Aorta (tissue), 5 donors: ENCODE measurements around the gene URI1. TPM values are rescaled to one million over a fixed set of nuclear protein-coding genes. Genes with fewer than 3 reads are reported as not detected.

Experiments
- ATAC-seq: fragments of 200-7000 bp; cut with Tn5 transposase; one replicate; pipeline ENCODE4 v1.9.1; 2022; ENCODE audit warnings: moderate library complexity; ENCODE audit not compliant: low FRiP score
- DNase-seq, 2 donors: peaks; one replicate each; pipeline ENCODE4 v3.0.0-alpha.2; 2020
- H3K27ac ChIP-seq, 2 donors: one replicate each; pipeline ENCODE4 v1.5.1; 2013; ENCODE audit warnings: low read length in 2 of 2, mild to moderate bottlenecking in 2 of 2, moderate library complexity in 2 of 2, control low read depth in 1 of 2, inconsistent platforms in 1 of 2, low read depth in 1 of 2
- H3K27me3 ChIP-seq, 2 donors: one replicate each; pipeline ENCODE4 v1.6.1; 2013; ENCODE audit warnings: control low read depth in 1 of 2, low read length in 1 of 2, mild to moderate bottlenecking in 1 of 2, moderate library complexity in 1 of 2; ENCODE audit not compliant: insufficient read depth in 2 of 2, control insufficient read depth in 1 of 2
- H3K36me3 ChIP-seq, 2 donors: one replicate each; pipeline ENCODE4 v1.6.1; 2013; ENCODE audit warnings: control low read depth in 1 of 2, low read length in 1 of 2, mild to moderate bottlenecking in 1 of 2; ENCODE audit not compliant: insufficient read depth in 2 of 2, control insufficient read depth in 1 of 2
- H3K4me1 ChIP-seq, 2 donors: one replicate each; pipeline ENCODE4 v1.6.1; 2013; ENCODE audit warnings: low read length in 2 of 2, control low read depth in 1 of 2, mild to moderate bottlenecking in 1 of 2, moderate library complexity in 1 of 2; ENCODE audit not compliant: insufficient read depth in 2 of 2, control insufficient read depth in 1 of 2
- H3K4me3 ChIP-seq, 2 donors: one replicate each; pipeline ENCODE4 v1.5.1; 2013; ENCODE audit warnings: low read length in 2 of 2, control low read depth in 1 of 2, mild to moderate bottlenecking in 1 of 2
- H3K9me3 ChIP-seq: one replicate; pipeline ENCODE4 v1.6.1; 2013; ENCODE audit warnings: mild to moderate bottlenecking, low read length; ENCODE audit not compliant: control insufficient read depth
- WGBS, 2 donors: extraction: QIAGEN DNeasy Blood & Tissue Kit; methylation state at CpG; one replicate each; pipeline ENCODE4 v1.1.7; 2013; 5-methylcytosine and 5-hydroxymethylcytosine counted together
- intact Hi-C, 2 donors: fragments of 100-400 bp; cut with DNase I; formaldehyde crosslinking; loops; one replicate each; pipeline versions ENCODE4 v1.14.2 to v1.15.0; 2022
- polyA plus RNA-seq, 2 donors: library from polyadenylated mRNA; stranded (reverse); fragments of 200-250 nt; gene quantifications; one replicate each; pipeline ENCODE4 v1.2.3, GENCODE V29; 2013
- total RNA-seq, 2 donors: library from RNA; stranded (reverse); fragmentation: NEBNext Ultra II Directional; extraction: Animal tissue kit (Norgen Biotek cat#: 25700); gene quantifications; one replicate each; pipeline ENCODE4 v1.2.1, GENCODE V29; 2021
- donor health status: healthy with polysubstance abuse.
- donor health status: Bipolar disorder and iron deficiency.
- donor health status: DM: no; HTN: no; CAD: no.
- donor health status: DM: no; HTN: no; CAD: no.
- donor health status: DM: yes; HTN: yes; CAD: no.

URI1 gene
- total and polyA plus RNA-seq, 4 donors, result 29.0 to 55.9 (median 44.1) TPM

- ATAC-seq (no peak), DNase-seq (no peak)
- intact Hi-C loops, result no loop called here
- Histone ChIP-seq H3K27me3 (no peaks in the 10 kb centered on the region), H3K4me1 (no peaks in the 10 kb centered on the region), H3K27ac (no peak overlapping the region), H3K4me3 (no peak overlapping the region), H3K36me3 (no peaks in the 10 kb centered on the region), H3K9me3 (no peaks in the 10 kb centered on the region)
- WGBS, 2 donors, result 66 to 67% methylated on average over 15 to 16 of the region's 16 CpGs
Observed at GRCh38 chr19:30064771-30065494, 122.9 kb downstream of the URI1 start.

GRCh38 chr19:30065680-30066606 lies 123.9 kb downstream of the URI1 start:
- Histone ChIP-seq H3K4me3 (no peak overlapping the region), H3K9me3 (no peaks in the 10 kb centered on the region), H3K4me1 (no peaks in the 10 kb centered on the region), H3K27me3 (no peaks in the 10 kb centered on the region), H3K27ac (no peak overlapping the region), H3K36me3 (no peaks in the 10 kb centered on the region)
- ATAC-seq (no peak), DNase-seq (no peak)
- intact Hi-C loops, result no loop called here
- WGBS, 2 donors, result 91 to 93% methylated on average over 5 of the region's 5 CpGs

Other genes starting within 250 kb of the URI1 start
- 10 to 100 TPM; 26.4 to 32.8 TPM for gene C19orf12, start 227.0 kb upstream of the URI1 start, total RNA-seq
- gene C19orf12, start 227.0 kb upstream of the URI1 start, polyA plus RNA-seq, result 10 to 100 TPM; 14.3 to 19.5 TPM
- under 1 TPM; 0.81 to 0.88 TPM for gene CCNE1, start 130.2 kb upstream of the URI1 start, total RNA-seq
- 1 to 10 TPM in 1 of 2 donors, under 1 TPM in 1; 0.49 to 1.6 TPM for gene CCNE1, start 130.2 kb upstream of the URI1 start, polyA plus RNA-seq